IMR-90 (cell line): ENCODE data around the gene GUF1. TPM values are rescaled to one million over a fixed set of nuclear protein-coding genes. Genes with fewer than 3 reads are reported as not detected.

Experiments
- ATAC-seq: fragments of 200-7000 bp; cut with Tn5 transposase; 2 replicates; pipeline ENCODE4 v1.9.1; 2020; ENCODE audit warnings: low read depth, mild to moderate bottlenecking, moderate library complexity
- BruUV-seq: library from RNA; stranded (reverse); fragments of 400-500 nt; replicated peaks from 2 replicates; lab custom pipeline; 2021; lab: Mats Ljungman, UMichigan
- CTCF ChIA-PET: fragments of 300-600 bp; formaldehyde crosslinking; extraction: SDS; loops from one replicate; lab custom pipeline; 2021; ENCODE audit warnings: antibody characterized with exemption; lab: Yijun Ruan, JAX
- POLR2A ChIA-PET: fragments of 300-600 bp; sonication (Branson Sonifier 250); formaldehyde crosslinking; loops from one replicate; lab custom pipeline; 2022; ENCODE audit warnings: antibody characterized with exemption; ENCODE audit not compliant: unreplicated experiment; lab: Charles Lee
- DNase-seq: peaks from one replicate; pipeline ENCODE4 v3.0.0; 2013
- H2AFZ ChIP-seq: replicated peaks from 2 replicates; pipeline ENCODE3; 2013; ENCODE audit warnings: low read length, mild to moderate bottlenecking; ENCODE audit not compliant: poor library complexity
- H2AK5ac ChIP-seq: 2 replicates; pipeline ENCODE4 v1.6.1; 2013; ENCODE audit warnings: low read depth, low read length, inconsistent platforms
- H2AK9ac ChIP-seq: replicated peaks from 2 replicates; pipeline ENCODE3; 2013; ENCODE audit warnings: mild to moderate bottlenecking, low read depth, low read length, moderate library complexity; ENCODE audit not compliant: poor library complexity
- H2BK120ac ChIP-seq: 2 replicates; pipeline ENCODE4 v1.6.1; 2013; ENCODE audit warnings: low read depth, low read length, inconsistent platforms
- H2BK15ac ChIP-seq: 3 replicates; pipeline ENCODE4 v1.6.1; 2013; ENCODE audit warnings: low read depth, low read length, inconsistent platforms
- H2BK20ac ChIP-seq: 2 replicates; pipeline ENCODE4 v1.6.1; 2013; ENCODE audit warnings: low read depth, mild to moderate bottlenecking, inconsistent platforms, low read length, moderate library complexity
- H2BK5ac ChIP-seq: 2 replicates; pipeline ENCODE4 v1.6.1; 2013; ENCODE audit warnings: mild to moderate bottlenecking, low read depth, low read length, inconsistent platforms; ENCODE audit not compliant: poor library complexity, severe bottlenecking
- H3K14ac ChIP-seq: replicated peaks from 2 replicates; pipeline ENCODE4 v1.6.1; 2013; ENCODE audit warnings: low read depth, low read length, inconsistent platforms
- H3K18ac ChIP-seq: 2 replicates; pipeline ENCODE4 v1.6.1; 2013; ENCODE audit warnings: low read depth, low read length, control low read depth
- H3K23ac ChIP-seq: 2 replicates; pipeline ENCODE4 v1.6.1; 2013; ENCODE audit warnings: low read depth, low read length, inconsistent platforms
- H3K27ac ChIP-seq: 2 replicates; pipeline ENCODE4 v1.5.1; 2013; ENCODE audit warnings: mild to moderate bottlenecking, control low read depth, low read length; ENCODE audit not compliant: insufficient read depth
- H3K27me3 ChIP-seq: 2 replicates; pipeline ENCODE4 v1.6.1; 2013; ENCODE audit warnings: low read length; ENCODE audit not compliant: control insufficient read depth, insufficient read depth
- H3K36me3 ChIP-seq: 2 replicates; pipeline ENCODE4 v1.6.1; 2013; ENCODE audit warnings: low read length, mixed read lengths; ENCODE audit not compliant: control insufficient read depth, insufficient read depth
- H3K4ac ChIP-seq: 2 replicates; pipeline ENCODE4 v1.6.1; 2013; ENCODE audit warnings: low read depth, low read length, inconsistent platforms
- H3K4me1 ChIP-seq: 2 replicates; pipeline ENCODE4 v1.6.1; 2013; ENCODE audit warnings: low read length, mixed read lengths; ENCODE audit not compliant: control insufficient read depth, insufficient read depth
- H3K4me2 ChIP-seq: 2 replicates; pipeline ENCODE4 v1.6.1; 2013; ENCODE audit warnings: low read depth, mild to moderate bottlenecking, control low read depth, low read length, moderate library complexity
- H3K4me3 ChIP-seq: 2 replicates; pipeline ENCODE4 v1.5.1; 2013; ENCODE audit warnings: low read depth, mild to moderate bottlenecking, control low read depth, low read length, moderate library complexity; ENCODE audit not compliant: insufficient read depth
- H3K56ac ChIP-seq: 2 replicates; pipeline ENCODE4 v1.6.1; 2013; ENCODE audit warnings: low read length, inconsistent platforms; ENCODE audit not compliant: insufficient read depth; ENCODE audit errors: extremely low read depth
- H3K79me1 ChIP-seq, 2 experiments: 2 replicates each; pipeline ENCODE4 v1.6.1; 2013; ENCODE audit warnings: low read length in 2 of 2, inconsistent platforms in 1 of 2, low read depth in 1 of 2
- H3K9ac ChIP-seq: 2 replicates; pipeline ENCODE4 v1.6.1; 2013; ENCODE audit warnings: low read depth, low read length, control low read depth
- H3K9me1 ChIP-seq: 2 replicates; pipeline ENCODE4 v1.6.1; 2013; ENCODE audit warnings: low read length, inconsistent platforms; ENCODE audit not compliant: insufficient read depth
- H3K9me3 ChIP-seq: 2 replicates; pipeline ENCODE4 v1.6.1; 2013; ENCODE audit warnings: low read length; ENCODE audit not compliant: control insufficient read depth, insufficient read depth
- H4K20me1 ChIP-seq: 2 replicates; pipeline ENCODE4 v1.6.1; 2013; ENCODE audit warnings: low read length, inconsistent platforms; ENCODE audit not compliant: insufficient read depth
- H4K5ac ChIP-seq: 2 replicates; pipeline ENCODE4 v1.6.1; 2013; ENCODE audit warnings: mild to moderate bottlenecking, low read depth, low read length, control low read depth
- H4K8ac ChIP-seq, 2 experiments: 2 replicates each; pipeline ENCODE4 v1.6.1; 2013; ENCODE audit warnings: low read depth in 2 of 2, low read length in 2 of 2, control low read depth in 1 of 2, inconsistent platforms in 1 of 2
- H4K91ac ChIP-seq: 2 replicates; pipeline ENCODE4 v1.6.1; 2013; ENCODE audit warnings: low read depth, low read length, inconsistent platforms; ENCODE audit not compliant: insufficient read depth
- BHLHE40 ChIP-seq: fragments of 150-350 bp; IDR thresholded peaks from 2 replicates; pipeline ENCODE4 v1.6.1; 2016; ENCODE audit warnings: mild to moderate bottlenecking, low read depth, low read length
- CEBPB ChIP-seq: IDR thresholded peaks from 2 replicates; pipeline ENCODE4 v1.6.1; 2012; ENCODE audit warnings: low read depth, low read length, improper control_type of control experiment
- CHD1 ChIP-seq: IDR thresholded peaks from 2 replicates; pipeline ENCODE4 v1.6.1; 2012; ENCODE audit warnings: low read depth, low read length, improper control_type of control experiment
- FOS ChIP-seq: fragments of 150-350 bp; IDR thresholded peaks from 2 replicates; pipeline ENCODE4 v1.6.1; 2016; ENCODE audit warnings: low read depth, low read length
- MAFK ChIP-seq: IDR thresholded peaks from 2 replicates; pipeline ENCODE4 v1.6.1; 2012; ENCODE audit warnings: low read depth, low read length, improper control_type of control experiment
- MAZ ChIP-seq: IDR thresholded peaks from 2 replicates; pipeline ENCODE4 v1.6.1; 2012; ENCODE audit warnings: low read depth, mild to moderate bottlenecking, low read length, improper control_type of control experiment, moderate library complexity, borderline replicate concordance
- MXI1 ChIP-seq: IDR thresholded peaks from 2 replicates; pipeline ENCODE4 v1.6.1; 2012; ENCODE audit warnings: low read depth, mild to moderate bottlenecking, low read length, moderate library complexity, borderline replicate concordance
- NFE2L2 ChIP-seq: fragments of 150-350 bp; IDR thresholded peaks from 2 replicates; pipeline ENCODE4 v1.6.1; 2016; ENCODE audit warnings: low read depth, mild to moderate bottlenecking, low read length
- POLR2A ChIP-seq: IDR thresholded peaks from 2 replicates; pipeline ENCODE4 v1.6.1; 2012; ENCODE audit warnings: mild to moderate bottlenecking, low read depth, low read length
- RAD21 ChIP-seq: IDR thresholded peaks from 2 replicates; pipeline ENCODE4 v1.6.1; 2012; ENCODE audit warnings: low read length, improper control_type of control experiment
- RCOR1 ChIP-seq: IDR thresholded peaks from 2 replicates; pipeline ENCODE4 v1.6.1; 2012; ENCODE audit warnings: mild to moderate bottlenecking, low read length, improper control_type of control experiment; ENCODE audit not compliant: insufficient replicate concordance
- RFX5 ChIP-seq: IDR thresholded peaks from 2 replicates; pipeline ENCODE4 v1.8.0; 2012; ENCODE audit warnings: low read depth, mild to moderate bottlenecking, low read length, moderate library complexity
- SMC3 ChIP-seq: fragments of 150-350 bp; IDR thresholded peaks from 2 replicates; pipeline ENCODE4 v1.6.1; 2016; ENCODE audit warnings: low read depth, mild to moderate bottlenecking, antibody characterized with exemption, low read length, moderate library complexity
- WGBS, 2 experiments: methylation state at CpG; one replicate each; pipeline versions ENCODE4 v1.1.5 to v1.1.7; 2013; ENCODE audit warnings: missing lambda C conversion rate in 2 of 2; ENCODE audit not compliant: insufficient read length in 1 of 2; ENCODE audit errors: extremely low coverage in 2 of 2; 5-methylcytosine and 5-hydroxymethylcytosine counted together
- dilution Hi-C: fragments of 300-500 bp; cut with HindIII; formaldehyde crosslinking; loops from one replicate; pipeline ENCODE4 v1.14.3; 2018; ENCODE audit warnings: low sequenced_read_pairs; ENCODE audit not compliant: unreplicated experiment
- in situ Hi-C: fragments of 300-500 bp; cut with MboI; formaldehyde crosslinking; loops from 3 replicates; pipeline ENCODE4 v1.14.3; 2019; ENCODE audit warnings: low sequenced_read_pairs, inconsistent platforms, mixed read lengths
- intact Hi-C: fragments of 100-400 bp; cut with micrococcal nuclease; formaldehyde crosslinking; loops from 2 replicates; pipeline ENCODE4 v1.10.0; 2022
- polyA plus RNA-seq, 3 experiments: library from polyadenylated mRNA; depleted of rRNA; stranded (reverse); fragments of >200 nt; gene quantifications; 2 replicates each; pipeline ENCODE4 v1.2.3, GENCODE V29; 2012; ENCODE audit warnings: low replicate concordance in 1 of 3
- total RNA-seq: library from RNA; depleted of rRNA; stranded (reverse); fragments of >200 nt; gene quantifications from 2 replicates; pipeline ENCODE4 v1.2.3, GENCODE V29; 2012
- TF ChIP-seq, protein P1 (sequence below): fragments of 150-350 bp; IDR thresholded peaks from 2 replicates; pipeline ENCODE4 v1.6.1; 2017; ENCODE audit warnings: mild to moderate bottlenecking, antibody characterized with exemption, low read length, low read depth
- TF ChIP-seq, protein P2 (sequence below): fragments of 150-350 bp; IDR thresholded peaks from 2 replicates; pipeline ENCODE4 v1.6.1; 2016; ENCODE audit warnings: low read depth, mild to moderate bottlenecking, low read length, moderate library complexity, borderline replicate concordance
- TF ChIP-seq, protein P3 (sequence below): conservative IDR thresholded peaks from 2 replicates; pipeline ENCODE4 v1.5.1; 2012; ENCODE audit warnings: mild to moderate bottlenecking, low read depth, low read length, improper control_type of control experiment

The GUF1 gene
- total and polyA plus RNA-seq, 2 of the 4 experiments (the other 2 are of a cell fraction), result 9.9 to 10.6 TPM

DNA sequence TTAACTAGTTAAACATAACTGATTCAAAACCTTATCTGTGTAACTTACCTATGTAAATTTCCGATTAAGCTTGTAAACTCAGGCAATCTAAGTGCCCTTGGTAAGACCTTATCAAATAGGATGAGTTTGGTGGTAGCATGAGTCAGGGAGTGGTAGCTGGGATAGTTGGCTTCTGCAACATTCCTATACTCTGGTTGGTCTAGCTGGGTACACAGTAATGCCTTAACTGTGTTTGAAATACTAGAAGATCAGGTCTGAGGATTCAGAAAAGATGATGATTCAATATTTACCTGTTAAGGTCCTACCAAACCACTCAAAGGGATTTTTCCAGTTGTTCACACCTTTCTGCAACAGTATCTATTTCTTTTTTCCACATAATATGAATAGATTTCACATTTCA is 32.1 kb upstream of the GUF1 start:
- dilution Hi-C loops, result no loop called here
- H3K56ac ChIP-seq, result no peak overlapping the region
- BruUV-seq, result no TSS peak
- ATAC-seq (no peak), DNase-seq (no peak)
- no peak overlapping the region for H3K4me2 ChIP-seq
- H3K23ac ChIP-seq, result no peak overlapping the region
- H3K9me3 ChIP-seq, result no peaks in the 10 kb centered on the region
- H2BK5ac ChIP-seq, result no peak overlapping the region
- H3K4me1 ChIP-seq, result no peaks in the 10 kb centered on the region
- H3K27ac ChIP-seq, result no peak overlapping the region
- no peak overlapping the region for H3K9ac ChIP-seq
- no peak overlapping the region for H3K18ac ChIP-seq
- H4K91ac ChIP-seq, result no peak overlapping the region
- H3K14ac ChIP-seq, result no peak overlapping the region
- H3K27me3 ChIP-seq, result no peaks in the 10 kb centered on the region
- no peak overlapping the region for H3K4ac ChIP-seq
- H2BK20ac ChIP-seq, result no peak overlapping the region
- no peak overlapping the region for H4K5ac ChIP-seq
- CTCF ChIA-PET, result no interaction called here
- no peak overlapping the region for H3K4me3 ChIP-seq
- H2AK9ac ChIP-seq, result no peak overlapping the region
- no peaks in the 10 kb centered on the region for H3K79me1 ChIP-seq
- no peak overlapping the region for H2AK5ac ChIP-seq
- TF ChIP-seq, protein P1, sequence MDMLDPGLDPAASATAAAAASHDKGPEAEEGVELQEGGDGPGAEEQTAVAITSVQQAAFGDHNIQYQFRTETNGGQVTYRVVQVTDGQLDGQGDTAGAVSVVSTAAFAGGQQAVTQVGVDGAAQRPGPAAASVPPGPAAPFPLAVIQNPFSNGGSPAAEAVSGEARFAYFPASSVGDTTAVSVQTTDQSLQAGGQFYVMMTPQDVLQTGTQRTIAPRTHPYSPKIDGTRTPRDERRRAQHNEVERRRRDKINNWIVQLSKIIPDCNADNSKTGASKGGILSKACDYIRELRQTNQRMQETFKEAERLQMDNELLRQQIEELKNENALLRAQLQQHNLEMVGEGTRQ, result no peak
- TF ChIP-seq, protein P2, sequence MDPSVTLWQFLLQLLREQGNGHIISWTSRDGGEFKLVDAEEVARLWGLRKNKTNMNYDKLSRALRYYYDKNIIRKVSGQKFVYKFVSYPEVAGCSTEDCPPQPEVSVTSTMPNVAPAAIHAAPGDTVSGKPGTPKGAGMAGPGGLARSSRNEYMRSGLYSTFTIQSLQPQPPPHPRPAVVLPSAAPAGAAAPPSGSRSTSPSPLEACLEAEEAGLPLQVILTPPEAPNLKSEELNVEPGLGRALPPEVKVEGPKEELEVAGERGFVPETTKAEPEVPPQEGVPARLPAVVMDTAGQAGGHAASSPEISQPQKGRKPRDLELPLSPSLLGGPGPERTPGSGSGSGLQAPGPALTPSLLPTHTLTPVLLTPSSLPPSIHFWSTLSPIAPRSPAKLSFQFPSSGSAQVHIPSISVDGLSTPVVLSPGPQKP, result no peak
- no peak for TF ChIP-seq MAZ
- no peak for TF ChIP-seq CEBPB
- no peak for TF ChIP-seq MAFK
- no peak for TF ChIP-seq RFX5
- TF ChIP-seq POLR2A, result no peak
- TF ChIP-seq CHD1, result no peak
- no peak for TF ChIP-seq SMC3
- TF ChIP-seq, protein P3, sequence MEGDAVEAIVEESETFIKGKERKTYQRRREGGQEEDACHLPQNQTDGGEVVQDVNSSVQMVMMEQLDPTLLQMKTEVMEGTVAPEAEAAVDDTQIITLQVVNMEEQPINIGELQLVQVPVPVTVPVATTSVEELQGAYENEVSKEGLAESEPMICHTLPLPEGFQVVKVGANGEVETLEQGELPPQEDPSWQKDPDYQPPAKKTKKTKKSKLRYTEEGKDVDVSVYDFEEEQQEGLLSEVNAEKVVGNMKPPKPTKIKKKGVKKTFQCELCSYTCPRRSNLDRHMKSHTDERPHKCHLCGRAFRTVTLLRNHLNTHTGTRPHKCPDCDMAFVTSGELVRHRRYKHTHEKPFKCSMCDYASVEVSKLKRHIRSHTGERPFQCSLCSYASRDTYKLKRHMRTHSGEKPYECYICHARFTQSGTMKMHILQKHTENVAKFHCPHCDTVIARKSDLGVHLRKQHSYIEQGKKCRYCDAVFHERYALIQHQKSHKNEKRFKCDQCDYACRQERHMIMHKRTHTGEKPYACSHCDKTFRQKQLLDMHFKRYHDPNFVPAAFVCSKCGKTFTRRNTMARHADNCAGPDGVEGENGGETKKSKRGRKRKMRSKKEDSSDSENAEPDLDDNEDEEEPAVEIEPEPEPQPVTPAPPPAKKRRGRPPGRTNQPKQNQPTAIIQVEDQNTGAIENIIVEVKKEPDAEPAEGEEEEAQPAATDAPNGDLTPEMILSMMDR, result no peak
- no peak for TF ChIP-seq FOS
- TF ChIP-seq RCOR1, result no peak
- no peak for TF ChIP-seq MXI1
- TF ChIP-seq BHLHE40, result no peak
- TF ChIP-seq NFE2L2, result no peak
- TF ChIP-seq RAD21, result no peak
- H2AFZ ChIP-seq, result no peak overlapping the region
- no CpG with 5 or more reads among the region's 1 CpG for WGBS, 2 experiments
- no peak overlapping the region for H2BK120ac ChIP-seq
- no peak overlapping the region for H2BK15ac ChIP-seq
- H4K20me1 ChIP-seq, result no peaks in the 10 kb centered on the region
- POLR2A ChIA-PET, result no interaction called here
- in situ Hi-C loops, result no loop called here
- intact Hi-C loops, result no loop called here
- no peaks in the 10 kb centered on the region for H3K36me3 ChIP-seq
- no peak overlapping the region for H4K8ac ChIP-seq
- no peaks in the 10 kb centered on the region for H3K9me1 ChIP-seq
